Measurements from ENCODE around the gene GALNT14.

The GALNT14 gene

DNA sequence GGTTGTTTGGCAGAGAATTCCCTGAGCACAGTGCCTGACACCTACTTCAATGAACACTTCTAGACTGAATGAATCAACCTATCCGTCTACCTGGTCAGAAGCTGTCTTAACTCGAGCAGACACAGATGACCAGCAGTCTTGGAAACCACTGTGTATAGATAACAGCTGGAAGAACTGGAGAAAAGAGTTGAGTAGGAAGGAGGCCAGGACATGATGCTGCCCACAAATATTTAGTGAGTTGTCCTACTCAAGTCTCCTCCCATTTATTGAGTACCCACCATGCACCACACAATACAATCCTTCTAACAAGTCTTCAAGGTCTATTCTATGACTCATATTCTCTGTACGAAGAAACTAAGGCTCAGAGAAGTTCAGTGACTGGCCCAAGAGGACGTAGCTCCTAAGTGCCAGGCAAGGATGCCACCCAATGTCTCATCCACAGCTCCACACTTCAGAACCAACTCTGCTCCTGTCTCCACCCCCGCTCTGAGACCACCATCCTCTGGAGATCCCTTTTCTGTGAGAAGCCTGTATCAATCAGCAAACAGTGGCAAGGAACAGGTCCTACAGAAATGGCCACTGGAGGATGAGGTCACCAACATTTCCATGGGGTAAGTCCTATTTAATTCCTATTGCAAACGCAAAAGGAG lies 62.2 kb downstream of the GALNT14 start:
- H3K79me2 ChIP-seq (ENCODE audit: control insufficient read depth, insufficient read depth, low read length), result no peaks in the 10 kb centered on the region
- no peaks in the 10 kb centered on the region for H3K27me3 ChIP-seq (ENCODE audit: insufficient read depth, low read length, poor library complexity)
- no peak overlapping the region for H3K9ac ChIP-seq (ENCODE audit: low read length)
- no peak overlapping the region for H3K56ac ChIP-seq (ENCODE audit: low read length)
- no peak for DNase-seq
- H3K4me1 ChIP-seq (ENCODE audit: control insufficient read depth, low read depth, low read length), result no peaks in the 10 kb centered on the region
- H3K4me3 ChIP-seq (ENCODE audit: low read length), result no peak overlapping the region
- no peak overlapping the region for H3K23ac ChIP-seq (ENCODE audit: low read length)
- H3K4me2 ChIP-seq (ENCODE audit: low read length), result no peak overlapping the region
- no peak overlapping the region for H3K18ac ChIP-seq (ENCODE audit: low read length)
- no peak overlapping the region for H2BK15ac ChIP-seq (replicated peaks; ENCODE audit: low read depth)
- H3K36me3 ChIP-seq (ENCODE audit: control insufficient read depth, insufficient read depth, low read length), result no peaks in the 10 kb centered on the region
- no peak overlapping the region for H2BK5ac ChIP-seq (ENCODE audit: low read length)
- no peak overlapping the region for H3K4ac ChIP-seq (ENCODE audit: low read depth, low read length)
- no peak overlapping the region for H4K5ac ChIP-seq (ENCODE audit: low read length)
- H3K79me1 ChIP-seq (ENCODE audit: low read length), result no peaks in the 10 kb centered on the region
- no peak overlapping the region for H2AK5ac ChIP-seq (ENCODE audit: low read length)
- no peak overlapping the region for H3K27ac ChIP-seq (ENCODE audit: low read depth, low read length)
- H2BK120ac ChIP-seq (ENCODE audit: low read depth, low read length), result no peak overlapping the region
- no CpG with 5 or more reads among the region's 6 CpGs for WGBS (ENCODE audit: extremely low coverage, insufficient coverage, low lambda C conversion rate)
- H4K8ac ChIP-seq (ENCODE audit: low read depth, low read length), result no peak overlapping the region

DNA sequence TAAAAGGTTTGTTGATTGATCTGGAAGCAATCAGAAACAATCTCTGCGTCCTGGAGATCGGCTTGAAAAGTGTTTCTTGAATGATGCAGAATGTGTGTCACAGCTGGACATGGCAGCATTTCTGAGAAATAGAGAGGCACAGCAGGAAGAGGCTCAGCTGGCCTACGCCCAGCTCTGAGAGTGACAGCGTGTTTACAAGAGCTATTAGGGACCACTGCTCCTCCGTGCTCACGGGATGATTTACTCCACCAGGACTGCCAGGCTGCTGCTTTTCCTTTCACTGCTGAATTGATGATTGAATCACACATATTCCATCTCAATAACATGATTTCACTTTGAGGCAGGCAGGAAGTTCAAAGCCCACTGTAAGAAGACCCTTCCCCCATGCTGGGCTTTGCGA lies 62.8 kb downstream of the GALNT14 start:
- Histone ChIP-seq H2BK5ac (ENCODE audit: low read length) (no peak overlapping the region), H3K79me2 (ENCODE audit: control insufficient read depth, insufficient read depth, low read length) (no peaks in the 10 kb centered on the region), H3K18ac (ENCODE audit: low read length) (no peak overlapping the region), H3K4me2 (ENCODE audit: low read length) (no peak overlapping the region), H3K4me3 (ENCODE audit: low read length) (no peak overlapping the region), H3K27ac (ENCODE audit: low read depth, low read length) (no peak overlapping the region), H3K4ac (ENCODE audit: low read depth, low read length) (no peak overlapping the region), H3K27me3 (ENCODE audit: insufficient read depth, low read length, poor library complexity) (no peaks in the 10 kb centered on the region), H4K8ac (ENCODE audit: low read depth, low read length) (no peak overlapping the region), H3K4me1 (ENCODE audit: control insufficient read depth, low read depth, low read length) (no peaks in the 10 kb centered on the region), H3K56ac (ENCODE audit: low read length) (no peak overlapping the region), H3K79me1 (ENCODE audit: low read length) (no peaks in the 10 kb centered on the region), H3K9ac (ENCODE audit: low read length) (no peak overlapping the region), H2BK120ac (ENCODE audit: low read depth, low read length) (no peak overlapping the region), H3K36me3 (ENCODE audit: control insufficient read depth, insufficient read depth, low read length) (no peaks in the 10 kb centered on the region), H2BK15ac (replicated peaks; ENCODE audit: low read depth) (no peak overlapping the region), H3K23ac (ENCODE audit: low read length) (no peak overlapping the region), H4K5ac (ENCODE audit: low read length) (no peak overlapping the region), H2AK5ac (ENCODE audit: low read length) (no peak overlapping the region)
- no CpG with 5 or more reads among the region's 7 CpGs for WGBS (ENCODE audit: extremely low coverage, insufficient coverage, low lambda C conversion rate)
- no peak for DNase-seq

DNA sequence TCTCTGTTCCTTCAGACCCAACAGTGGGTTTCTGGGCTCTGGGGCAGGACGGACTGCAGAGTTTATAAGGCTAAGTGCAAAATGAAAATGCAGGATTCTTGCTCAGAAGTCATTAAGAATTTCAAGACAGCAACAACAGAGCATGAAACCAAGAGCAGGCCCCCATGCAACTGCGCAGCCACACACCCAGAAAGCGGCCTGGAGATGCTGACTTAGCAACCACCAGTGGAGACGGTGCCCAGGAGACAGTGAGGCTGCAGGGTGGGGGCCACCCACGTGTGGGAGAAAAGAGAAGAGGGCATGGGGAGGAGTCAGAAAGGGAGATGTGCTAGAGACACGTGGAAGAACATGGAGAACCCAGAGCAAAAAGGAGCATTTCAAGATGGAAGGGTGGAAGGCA lies 66.5 kb downstream of the GALNT14 start:
- Histone ChIP-seq H2AK5ac (ENCODE audit: low read length) (no peak overlapping the region), H3K9ac (ENCODE audit: low read length) (no peak overlapping the region), H3K4me3 (ENCODE audit: low read length) (no peak overlapping the region), H3K4ac (ENCODE audit: low read depth, low read length) (no peak overlapping the region), H4K8ac (ENCODE audit: low read depth, low read length) (no peak overlapping the region), H3K79me2 (ENCODE audit: control insufficient read depth, insufficient read depth, low read length) (no peaks in the 10 kb centered on the region), H2BK5ac (ENCODE audit: low read length) (no peak overlapping the region), H3K27me3 (ENCODE audit: insufficient read depth, low read length, poor library complexity) (no peaks in the 10 kb centered on the region), H2BK15ac (replicated peaks; ENCODE audit: low read depth) (no peak overlapping the region), H3K4me1 (ENCODE audit: control insufficient read depth, low read depth, low read length) (no peaks in the 10 kb centered on the region), H3K56ac (ENCODE audit: low read length) (no peak overlapping the region), H3K27ac (ENCODE audit: low read depth, low read length) (no peak overlapping the region), H3K4me2 (ENCODE audit: low read length) (no peak overlapping the region), H3K18ac (ENCODE audit: low read length) (no peak overlapping the region), H2BK120ac (ENCODE audit: low read depth, low read length) (no peak overlapping the region), H4K5ac (ENCODE audit: low read length) (no peak overlapping the region), H3K79me1 (ENCODE audit: low read length) (no peaks in the 10 kb centered on the region), H3K36me3 (ENCODE audit: control insufficient read depth, insufficient read depth, low read length) (no peaks in the 10 kb centered on the region), H3K23ac (ENCODE audit: low read length) (no peak overlapping the region)
- no peak for DNase-seq
- WGBS (ENCODE audit: extremely low coverage, insufficient coverage, low lambda C conversion rate), result no CpG with 5 or more reads among the region's 6 CpGs

DNA sequence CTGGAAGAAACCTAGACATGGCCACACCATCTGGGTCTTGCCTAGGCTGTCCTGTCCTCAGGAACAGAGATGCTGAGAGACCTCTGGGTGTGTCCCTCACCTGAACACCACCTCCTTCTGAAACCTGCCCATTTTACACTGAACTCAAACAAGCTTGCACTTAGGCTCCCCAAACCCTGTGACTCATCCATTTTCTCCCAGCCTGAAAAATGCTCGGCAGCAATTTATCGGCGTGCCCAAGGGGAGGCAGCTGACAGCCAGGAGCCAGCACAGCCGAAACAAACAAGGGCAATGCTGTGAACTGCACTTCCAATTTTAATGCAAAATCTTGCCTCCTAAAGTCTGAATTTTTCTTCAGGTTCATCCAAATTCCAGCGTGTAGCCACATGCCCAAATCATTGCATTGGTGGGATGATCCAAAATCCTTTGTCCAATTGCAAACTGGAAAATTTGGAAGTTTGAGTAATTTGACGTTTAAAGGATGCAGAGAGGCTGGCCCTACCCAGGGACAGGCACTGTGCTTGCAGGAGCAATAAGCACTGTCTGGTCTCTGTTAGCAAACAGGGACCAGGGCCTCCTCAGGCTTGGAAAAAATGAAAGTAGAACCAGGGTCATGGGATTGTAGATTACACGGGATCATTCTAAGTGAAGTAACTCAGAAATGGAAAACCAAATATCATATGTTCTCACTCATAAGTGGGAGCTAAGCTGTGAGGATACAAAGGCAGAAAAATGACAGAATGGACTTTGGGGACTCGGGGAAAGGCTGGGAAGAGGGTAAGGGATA lies 67.7 kb downstream of the GALNT14 start:
- H2BK5ac ChIP-seq (ENCODE audit: low read length), result no peak overlapping the region
- whole genome bisulfite sequencing (ENCODE audit: extremely low coverage, insufficient coverage, low lambda C conversion rate), result no CpG with 5 or more reads among the region's 8 CpGs
- H3K4me2 ChIP-seq (ENCODE audit: low read length), result no peak overlapping the region
- H3K36me3 ChIP-seq (ENCODE audit: control insufficient read depth, insufficient read depth, low read length), result no peaks in the 10 kb centered on the region
- H3K4me3 ChIP-seq (ENCODE audit: low read length), result no peak overlapping the region
- no peak overlapping the region for H3K27ac ChIP-seq (ENCODE audit: low read depth, low read length)
- H2BK15ac ChIP-seq (replicated peaks; ENCODE audit: low read depth), result no peak overlapping the region
- H2BK120ac ChIP-seq (ENCODE audit: low read depth, low read length), result no peak overlapping the region
- H3K56ac ChIP-seq (ENCODE audit: low read length), result no peak overlapping the region
- no peak overlapping the region for H4K8ac ChIP-seq (ENCODE audit: low read depth, low read length)
- no peaks in the 10 kb centered on the region for H3K27me3 ChIP-seq (ENCODE audit: insufficient read depth, low read length, poor library complexity)
- no peaks in the 10 kb centered on the region for H3K79me2 ChIP-seq (ENCODE audit: control insufficient read depth, insufficient read depth, low read length)
- no peak overlapping the region for H4K5ac ChIP-seq (ENCODE audit: low read length)
- H2AK5ac ChIP-seq (ENCODE audit: low read length), result no peak overlapping the region
- no peak overlapping the region for H3K23ac ChIP-seq (ENCODE audit: low read length)
- H3K4ac ChIP-seq (ENCODE audit: low read depth, low read length), result no peak overlapping the region
- no peaks in the 10 kb centered on the region for H3K79me1 ChIP-seq (ENCODE audit: low read length)
- DNase-seq, result no peak
- no peak overlapping the region for H3K18ac ChIP-seq (ENCODE audit: low read length)
- no peaks in the 10 kb centered on the region for H3K4me1 ChIP-seq (ENCODE audit: control insufficient read depth, low read depth, low read length)
- no peak overlapping the region for H3K9ac ChIP-seq (ENCODE audit: low read length)

DNA sequence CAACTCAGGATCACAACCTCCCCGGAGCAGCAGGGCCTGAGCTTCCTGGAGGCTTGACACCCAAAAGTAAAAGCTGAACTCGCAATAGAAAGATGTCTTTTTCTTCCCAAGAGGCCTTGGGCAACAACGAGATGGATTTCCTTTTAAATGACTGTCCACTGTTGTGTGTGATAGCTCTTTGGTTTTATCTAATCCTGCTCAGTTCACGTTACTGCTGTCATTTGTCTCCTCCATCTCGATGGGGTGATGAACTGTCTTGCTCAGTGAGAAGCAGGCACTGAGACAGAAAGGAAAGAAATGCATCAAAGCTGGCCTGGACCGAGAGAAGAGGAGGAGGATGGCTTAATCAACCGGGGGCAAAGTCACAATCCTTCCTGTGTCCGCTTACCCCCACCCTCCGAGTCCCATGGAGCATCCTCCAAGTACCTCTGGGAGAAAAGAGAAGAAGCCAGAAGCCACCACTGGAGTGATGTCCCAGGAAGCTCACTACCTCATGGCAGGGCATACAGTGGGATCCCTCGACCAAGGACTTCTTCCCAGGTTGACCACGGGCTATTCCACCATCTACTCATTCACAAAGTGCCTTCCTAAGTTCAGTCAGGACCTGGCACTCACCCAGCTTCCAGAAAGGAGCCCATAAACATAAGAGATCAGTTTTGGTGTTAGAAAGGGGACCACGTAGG lies 68.5 kb downstream of the GALNT14 start:
- Histone ChIP-seq H4K8ac (ENCODE audit: low read depth, low read length) (no peak overlapping the region), H3K36me3 (ENCODE audit: control insufficient read depth, insufficient read depth, low read length) (no peaks in the 10 kb centered on the region), H3K4me3 (ENCODE audit: low read length) (no peak overlapping the region), H3K4ac (ENCODE audit: low read depth, low read length) (no peak overlapping the region), H3K4me2 (ENCODE audit: low read length) (no peak overlapping the region), H3K23ac (ENCODE audit: low read length) (no peak overlapping the region), H3K27ac (ENCODE audit: low read depth, low read length) (no peak overlapping the region), H2AK5ac (ENCODE audit: low read length) (no peak overlapping the region), H3K27me3 (ENCODE audit: insufficient read depth, low read length, poor library complexity) (no peaks in the 10 kb centered on the region), H3K56ac (ENCODE audit: low read length) (no peak overlapping the region), H3K4me1 (ENCODE audit: control insufficient read depth, low read depth, low read length) (no peaks in the 10 kb centered on the region), H2BK120ac (ENCODE audit: low read depth, low read length) (no peak overlapping the region), H3K79me1 (ENCODE audit: low read length) (no peaks in the 10 kb centered on the region), H3K18ac (ENCODE audit: low read length) (no peak overlapping the region), H2BK15ac (replicated peaks; ENCODE audit: low read depth) (no peak overlapping the region), H4K5ac (ENCODE audit: low read length) (no peak overlapping the region), H3K9ac (ENCODE audit: low read length) (no peak overlapping the region), H3K79me2 (ENCODE audit: control insufficient read depth, insufficient read depth, low read length) (no peaks in the 10 kb centered on the region), H2BK5ac (ENCODE audit: low read length) (no peak overlapping the region)
- WGBS (ENCODE audit: extremely low coverage, insufficient coverage, low lambda C conversion rate), result no CpG with 5 or more reads among the region's 12 CpGs
- DNase-seq, result no peak

Data from mesendoderm (in vitro differentiated cells).